Measurements from ENCODE around the gene ULK4. TPM values are rescaled to one million over a fixed set of nuclear protein-coding genes. Genes with fewer than 3 reads are reported as not detected.
"Not testable (repeated sequence)": the region's sequence is repeated elsewhere in the genome, so short reads cannot be mapped to it uniquely, and the experiment has no call there.

Gene ULK4
- total RNA-seq, 1 experiment from 2014 or later = 6.3 TPM

DNA sequence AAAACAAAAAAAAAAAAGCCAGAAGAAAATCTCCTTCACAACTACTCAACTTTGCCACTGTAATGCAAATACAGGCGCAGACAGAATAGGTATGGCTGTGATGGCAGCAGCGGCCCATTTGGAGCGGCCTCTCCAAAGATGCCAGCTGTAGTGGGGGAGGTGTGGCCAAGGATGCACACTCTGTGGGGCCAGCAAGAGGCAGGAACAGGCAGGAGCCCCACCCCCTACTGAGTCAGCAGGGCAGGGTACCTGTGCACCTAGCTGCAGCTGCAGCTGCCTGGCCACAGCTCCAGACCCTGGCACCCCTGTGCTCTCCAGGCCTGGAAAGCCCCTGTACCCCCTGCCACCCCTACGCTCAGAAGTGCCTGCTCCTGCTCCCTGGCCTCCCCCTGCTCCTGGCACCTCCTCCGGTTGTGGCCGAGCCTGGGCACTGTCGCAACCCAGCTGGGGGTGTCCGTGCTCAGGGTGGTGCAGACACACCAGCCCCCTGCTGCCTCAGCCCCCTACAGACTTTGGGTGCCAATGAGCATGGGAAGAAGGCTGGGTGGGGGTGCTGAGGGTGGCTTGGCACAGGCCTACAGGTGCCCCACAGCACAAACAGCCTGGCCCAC is 312.7 kb downstream of the ULK4 start:
- H3K79me2 ChIP-seq (ENCODE audit: insufficient read depth, low read length) = no peaks in the 10 kb centered on the region
- intact Hi-C loops (cut with micrococcal nuclease) = no loop called here
- H3K4me3 ChIP-seq (replicated peaks in 1 of 2; ENCODE audit: low read depth in 1 of 2, low read length in 2 of 2) = no peak overlapping the region
- ChIA-PET CTCF (no interaction called here), RAD21 (ENCODE audit: low non-redundant PET in 1 of 2, low total read pairs in 2 of 2, uncharacterized antibody in 2 of 2, unreplicated experiment in 2 of 2) (no interaction called here), POLR2A (no interaction called here)
- H3K27ac ChIP-seq (ENCODE audit: low read depth, low read length) = no peak overlapping the region
- no peak for ATAC-seq
- no peaks in the 10 kb centered on the region for H3K36me3 ChIP-seq (ENCODE audit: control insufficient read depth in 1 of 2, insufficient read depth in 2 of 2, low read length in 2 of 2)
- no peak overlapping the region for H3K9ac ChIP-seq (ENCODE audit: low read length)
- H2AFZ ChIP-seq (ENCODE audit: low read depth, low read length, poor library complexity, severe bottlenecking) = no peak overlapping the region
- no peak overlapping the region for H3K4me2 ChIP-seq (ENCODE audit: low read length)
- no peaks in the 10 kb centered on the region for H3K9me2 ChIP-seq (ENCODE audit: insufficient read depth)
- BruUV-seq (replicated peaks) = no TSS peak
- H3K27me3 ChIP-seq (ENCODE audit: insufficient read depth, low read length) = no peaks in the 10 kb centered on the region
- H3K4me1 ChIP-seq (ENCODE audit: control insufficient read depth in 1 of 2, insufficient read depth in 2 of 2, low read length in 2 of 2) = no peaks in the 10 kb centered on the region
- no peaks in the 10 kb centered on the region for H3K9me3 ChIP-seq (ENCODE audit: control insufficient read depth in 1 of 2, insufficient read depth in 1 of 2, low read depth in 1 of 2, low read length in 2 of 2)
- DNase-seq (ENCODE audit: low read depth, low spot score) = no peak
- TF ChIP-seq, protein P1, sequence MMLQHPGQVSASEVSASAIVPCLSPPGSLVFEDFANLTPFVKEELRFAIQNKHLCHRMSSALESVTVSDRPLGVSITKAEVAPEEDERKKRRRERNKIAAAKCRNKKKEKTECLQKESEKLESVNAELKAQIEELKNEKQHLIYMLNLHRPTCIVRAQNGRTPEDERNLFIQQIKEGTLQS (IDR thresholded peaks at IDR 0.05) = no peak
- TF ChIP-seq POLR2A (IDR thresholded peaks at IDR 0.05; ENCODE audit: borderline replicate concordance, extremely low read depth, insufficient read depth, insufficient read length) = no peak
- no peak for TF ChIP-seq SIN3A (IDR thresholded peaks at IDR 0.05; ENCODE audit: low read depth)
- no peaks in the 10 kb centered on the region for H4K20me1 ChIP-seq (ENCODE audit: insufficient read depth)

DNA sequence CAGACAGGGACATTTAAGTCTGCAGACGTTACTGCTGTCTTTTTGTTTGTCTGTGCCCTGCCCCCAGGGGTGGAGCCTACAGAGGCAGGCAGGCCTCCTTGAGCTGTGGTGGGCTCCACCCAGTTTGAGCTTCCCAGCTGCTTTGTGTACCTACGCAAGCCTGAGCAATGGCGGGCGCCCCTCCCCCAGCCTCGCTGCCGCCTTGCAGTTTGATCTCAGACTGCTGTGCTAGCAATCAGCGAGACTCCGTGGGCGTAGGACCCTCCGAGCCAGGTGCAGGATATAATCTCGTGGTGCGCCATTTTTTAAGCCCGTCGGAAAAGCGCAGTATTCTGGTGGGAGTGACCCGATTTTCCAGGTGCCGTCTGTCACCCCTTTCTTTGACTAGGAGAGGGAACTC is 314.2 kb downstream of the ULK4 start:
- CTCF ChIA-PET = not testable (repeated sequence)

More for the DNA sequence above, 314.2 kb downstream of the ULK4 start:
- H4K20me1 ChIP-seq (ENCODE audit: insufficient read depth); POLR2A ChIA-PET; H3K4me3 ChIP-seq (replicated peaks in 1 of 2; ENCODE audit: low read depth in 1 of 2, low read length in 2 of 2); ATAC-seq; intact Hi-C loops (cut with micrococcal nuclease); H2AFZ ChIP-seq (ENCODE audit: low read depth, low read length, poor library complexity, severe bottlenecking); H3K9me3 ChIP-seq (ENCODE audit: control insufficient read depth in 1 of 2, insufficient read depth in 1 of 2, low read depth in 1 of 2, low read length in 2 of 2); H3K4me2 ChIP-seq (ENCODE audit: low read length); H3K9me2 ChIP-seq (ENCODE audit: insufficient read depth); H3K79me2 ChIP-seq (ENCODE audit: insufficient read depth, low read length); H3K27me3 ChIP-seq (ENCODE audit: insufficient read depth, low read length); H3K36me3 ChIP-seq (ENCODE audit: control insufficient read depth in 1 of 2, insufficient read depth in 2 of 2, low read length in 2 of 2); H3K27ac ChIP-seq (ENCODE audit: low read depth, low read length); H3K4me1 ChIP-seq (ENCODE audit: control insufficient read depth in 1 of 2, insufficient read depth in 2 of 2, low read length in 2 of 2); BruUV-seq (replicated peaks); DNase-seq (ENCODE audit: low read depth, low spot score); RAD21 ChIA-PET (ENCODE audit: low non-redundant PET in 1 of 2, low total read pairs in 2 of 2, uncharacterized antibody in 2 of 2, unreplicated experiment in 2 of 2); H3K9ac ChIP-seq (ENCODE audit: low read length): not testable (repeated sequence)
